GM12872 (cell line): ENCODE data around the gene ADARB1.

Experiments
- TF ChIP-seq, protein P1 (sequence below): IDR thresholded peaks from 3 replicates; pipeline ENCODE4 v1.5.1; 2011; ENCODE audit warnings: low read depth, mild to moderate bottlenecking, low read length, moderate library complexity; ENCODE audit not compliant: insufficient read depth

Gene ADARB1

DNA sequence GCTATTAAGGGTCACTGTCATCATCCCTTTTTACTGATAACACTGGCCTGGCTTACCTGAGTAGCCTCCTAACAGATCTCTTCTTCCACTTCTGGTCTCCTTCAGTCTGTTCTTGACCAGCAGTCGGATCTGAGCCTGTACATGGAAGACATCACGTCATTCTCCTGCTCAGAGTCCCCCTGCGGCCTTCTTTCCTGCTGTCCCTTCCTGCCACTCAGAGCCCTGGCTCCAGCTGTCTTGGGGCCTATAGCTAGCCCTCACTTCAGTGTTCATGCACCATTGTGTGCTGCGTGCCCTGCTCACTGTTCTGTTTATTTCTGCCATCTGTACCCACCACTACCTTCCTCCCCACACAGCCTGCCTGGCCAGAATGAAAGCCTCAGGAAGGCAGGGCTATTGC lies 8.4 kb downstream of the ADARB1 start:
- TF ChIP-seq, protein P1, sequence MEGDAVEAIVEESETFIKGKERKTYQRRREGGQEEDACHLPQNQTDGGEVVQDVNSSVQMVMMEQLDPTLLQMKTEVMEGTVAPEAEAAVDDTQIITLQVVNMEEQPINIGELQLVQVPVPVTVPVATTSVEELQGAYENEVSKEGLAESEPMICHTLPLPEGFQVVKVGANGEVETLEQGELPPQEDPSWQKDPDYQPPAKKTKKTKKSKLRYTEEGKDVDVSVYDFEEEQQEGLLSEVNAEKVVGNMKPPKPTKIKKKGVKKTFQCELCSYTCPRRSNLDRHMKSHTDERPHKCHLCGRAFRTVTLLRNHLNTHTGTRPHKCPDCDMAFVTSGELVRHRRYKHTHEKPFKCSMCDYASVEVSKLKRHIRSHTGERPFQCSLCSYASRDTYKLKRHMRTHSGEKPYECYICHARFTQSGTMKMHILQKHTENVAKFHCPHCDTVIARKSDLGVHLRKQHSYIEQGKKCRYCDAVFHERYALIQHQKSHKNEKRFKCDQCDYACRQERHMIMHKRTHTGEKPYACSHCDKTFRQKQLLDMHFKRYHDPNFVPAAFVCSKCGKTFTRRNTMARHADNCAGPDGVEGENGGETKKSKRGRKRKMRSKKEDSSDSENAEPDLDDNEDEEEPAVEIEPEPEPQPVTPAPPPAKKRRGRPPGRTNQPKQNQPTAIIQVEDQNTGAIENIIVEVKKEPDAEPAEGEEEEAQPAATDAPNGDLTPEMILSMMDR = no peak

DNA sequence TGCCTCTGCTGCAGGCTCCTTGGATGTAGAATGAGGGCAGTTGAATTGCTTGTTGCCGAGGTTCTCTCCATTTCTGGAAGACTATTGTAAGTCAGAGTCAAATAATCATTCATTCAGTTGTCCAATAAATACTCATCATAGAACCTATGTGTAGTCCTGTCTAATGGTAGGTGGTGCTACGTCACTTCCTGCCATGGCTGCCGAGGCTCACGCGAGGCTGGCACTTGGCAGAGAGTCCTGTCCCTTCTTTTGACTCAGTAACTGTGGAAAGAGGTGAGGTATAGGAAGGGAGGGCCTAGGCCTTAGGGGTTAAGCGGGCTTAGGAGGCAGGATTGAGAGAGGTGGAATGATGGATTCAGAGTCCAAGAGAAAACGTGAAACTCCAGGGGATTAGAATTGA lies 9.7 kb downstream of the ADARB1 start:
- TF ChIP-seq, protein P1 = no peak

DNA sequence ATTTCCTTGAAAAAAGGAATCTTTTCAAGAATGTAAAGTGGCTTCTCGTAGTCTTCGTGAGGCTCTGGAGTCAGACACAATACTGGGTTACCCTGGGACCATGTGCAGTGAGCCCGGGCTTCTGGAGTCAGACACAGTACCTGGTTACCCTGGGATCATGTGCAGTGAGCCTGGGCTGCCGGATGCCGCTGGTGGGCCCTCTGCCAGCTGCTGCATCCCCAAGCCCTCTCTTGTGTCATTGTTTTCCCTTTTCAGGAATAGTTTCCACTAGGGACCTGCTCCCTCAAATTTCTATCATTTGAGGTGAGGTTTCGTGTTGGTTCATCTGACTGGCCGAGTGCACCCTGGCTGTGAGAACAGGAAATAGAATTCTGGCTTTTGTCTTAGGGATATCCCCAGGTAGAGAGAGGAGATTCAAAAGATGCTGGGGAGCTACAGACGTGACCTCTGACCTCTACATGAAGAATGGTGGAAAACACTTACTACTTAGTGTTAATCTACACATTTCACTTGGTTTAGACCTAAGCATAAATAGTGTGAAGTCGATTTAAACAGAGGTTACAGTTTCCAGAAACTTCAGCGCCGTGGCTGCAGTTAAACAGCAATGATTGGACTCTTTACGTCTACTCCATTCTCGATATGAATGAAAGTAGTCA lies 10.6 kb downstream of the ADARB1 start:
- TF ChIP-seq, protein P1 = no peak

GRCh38 chr21:45085700-45086099 lies 11.3 kb downstream of the ADARB1 start:
- TF ChIP-seq, protein P1 = no peak

- TF ChIP-seq, protein P1 = no peak
These were observed 12.1 kb downstream of the ADARB1 start for GRCh38 chr21:45086337-45086958.

DNA sequence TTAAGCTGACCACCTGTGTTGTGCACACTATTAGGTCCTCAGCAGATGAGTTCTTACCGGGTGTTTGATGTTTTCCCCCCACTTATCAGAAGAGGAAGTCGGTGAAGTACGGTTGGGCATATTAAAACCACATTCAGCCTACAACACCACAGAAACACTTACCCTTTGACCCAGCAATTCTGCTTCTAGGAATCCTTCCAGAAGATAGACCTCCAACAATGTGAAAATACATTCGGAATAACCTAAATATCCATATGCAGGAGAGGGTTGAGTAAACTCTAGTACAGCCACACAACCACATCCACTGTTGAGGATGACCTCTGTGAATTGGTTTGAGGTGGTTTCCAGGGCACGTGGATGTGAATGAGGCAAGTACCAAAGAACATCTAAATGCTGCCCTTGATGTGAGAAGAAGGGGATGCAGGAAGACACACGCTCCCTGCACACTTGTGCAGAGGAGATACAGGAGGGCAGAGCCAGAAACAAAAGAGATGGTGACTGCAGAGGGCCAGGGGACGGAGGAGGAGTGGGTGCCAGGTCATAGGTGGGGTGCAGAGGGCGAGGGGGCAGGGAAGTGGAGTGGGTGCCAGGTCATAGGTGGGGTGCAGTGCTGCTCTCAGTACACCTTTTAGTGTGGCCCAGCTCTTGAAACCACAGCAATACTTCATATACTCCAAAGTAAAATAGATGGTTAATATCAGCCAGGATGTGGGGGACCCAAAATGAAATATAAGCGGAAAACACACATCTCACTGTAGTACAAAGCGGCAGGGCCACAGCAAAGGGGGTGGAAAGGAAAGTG lies 12.8 kb downstream of the ADARB1 start:
- TF ChIP-seq, protein P1 = no peak

GRCh38 chr21:45088116-45088515 lies 13.7 kb downstream of the ADARB1 start:
- TF ChIP-seq, protein P1 = no peak
